GM12865 (cell line): ENCODE results near the gene RBPJ.

Source experiments
- DNase-seq: peaks from one replicate; pipeline ENCODE4 v3.0.0; 2010; ENCODE audit warnings: low read depth
- H3K4me3 ChIP-seq: 2 replicates; pipeline ENCODE4 v1.5.1; 2011; ENCODE audit warnings: mild to moderate bottlenecking, low read depth, low read length, control low read depth
- TF ChIP-seq, protein P1 (sequence below): IDR thresholded peaks from 2 replicates; pipeline ENCODE4 v1.5.1; 2011; ENCODE audit warnings: low read length, control low read depth, low read depth, inconsistent platforms; ENCODE audit not compliant: insufficient read depth; ENCODE audit errors: missing control alignments

Gene RBPJ

DNA sequence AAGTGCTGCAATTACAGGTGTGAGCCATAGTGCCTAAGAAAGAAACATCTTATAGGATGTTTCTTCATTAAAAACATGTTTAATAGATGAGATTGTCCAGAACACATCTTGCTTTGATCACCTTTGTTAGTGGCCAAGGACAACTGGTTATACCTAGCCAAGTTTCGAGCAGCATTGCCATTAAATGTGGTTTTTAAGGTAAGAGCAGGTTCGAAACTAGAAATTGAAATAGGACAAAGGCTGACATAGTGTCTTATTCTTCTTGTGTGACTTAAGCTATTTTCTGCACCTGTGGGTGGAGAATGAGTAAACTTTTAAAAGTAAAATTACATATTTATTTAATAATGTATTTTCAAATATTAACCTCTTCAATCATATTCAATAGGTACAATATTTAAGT is 59.0 kb downstream of the RBPJ start:
- H3K4me3 ChIP-seq: no peak overlapping the region
- TF ChIP-seq, protein P1, sequence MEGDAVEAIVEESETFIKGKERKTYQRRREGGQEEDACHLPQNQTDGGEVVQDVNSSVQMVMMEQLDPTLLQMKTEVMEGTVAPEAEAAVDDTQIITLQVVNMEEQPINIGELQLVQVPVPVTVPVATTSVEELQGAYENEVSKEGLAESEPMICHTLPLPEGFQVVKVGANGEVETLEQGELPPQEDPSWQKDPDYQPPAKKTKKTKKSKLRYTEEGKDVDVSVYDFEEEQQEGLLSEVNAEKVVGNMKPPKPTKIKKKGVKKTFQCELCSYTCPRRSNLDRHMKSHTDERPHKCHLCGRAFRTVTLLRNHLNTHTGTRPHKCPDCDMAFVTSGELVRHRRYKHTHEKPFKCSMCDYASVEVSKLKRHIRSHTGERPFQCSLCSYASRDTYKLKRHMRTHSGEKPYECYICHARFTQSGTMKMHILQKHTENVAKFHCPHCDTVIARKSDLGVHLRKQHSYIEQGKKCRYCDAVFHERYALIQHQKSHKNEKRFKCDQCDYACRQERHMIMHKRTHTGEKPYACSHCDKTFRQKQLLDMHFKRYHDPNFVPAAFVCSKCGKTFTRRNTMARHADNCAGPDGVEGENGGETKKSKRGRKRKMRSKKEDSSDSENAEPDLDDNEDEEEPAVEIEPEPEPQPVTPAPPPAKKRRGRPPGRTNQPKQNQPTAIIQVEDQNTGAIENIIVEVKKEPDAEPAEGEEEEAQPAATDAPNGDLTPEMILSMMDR: no peak
- DNase-seq: no peak

DNA sequence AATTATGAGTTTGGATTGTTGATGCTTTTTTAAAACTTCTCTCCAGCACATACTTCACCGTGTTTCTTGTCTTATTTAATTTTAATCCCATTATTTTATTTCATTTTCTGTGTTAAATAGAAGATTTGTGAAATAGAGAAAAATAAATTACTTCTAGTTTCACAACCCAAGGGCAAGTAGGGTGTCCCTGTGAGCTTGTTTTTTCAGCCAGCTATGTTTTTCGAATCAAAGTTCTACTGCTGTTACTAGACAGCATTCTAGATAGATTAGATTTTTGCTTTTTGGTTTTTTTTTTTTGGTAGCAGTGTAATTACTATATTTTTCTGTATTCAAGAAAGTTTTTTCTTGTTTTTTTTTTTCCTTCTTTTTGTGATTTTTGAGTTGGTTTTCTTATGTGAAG is 59.9 kb downstream of the RBPJ start:
- no peak for DNase-seq
- TF ChIP-seq, protein P1: no peak

DNA sequence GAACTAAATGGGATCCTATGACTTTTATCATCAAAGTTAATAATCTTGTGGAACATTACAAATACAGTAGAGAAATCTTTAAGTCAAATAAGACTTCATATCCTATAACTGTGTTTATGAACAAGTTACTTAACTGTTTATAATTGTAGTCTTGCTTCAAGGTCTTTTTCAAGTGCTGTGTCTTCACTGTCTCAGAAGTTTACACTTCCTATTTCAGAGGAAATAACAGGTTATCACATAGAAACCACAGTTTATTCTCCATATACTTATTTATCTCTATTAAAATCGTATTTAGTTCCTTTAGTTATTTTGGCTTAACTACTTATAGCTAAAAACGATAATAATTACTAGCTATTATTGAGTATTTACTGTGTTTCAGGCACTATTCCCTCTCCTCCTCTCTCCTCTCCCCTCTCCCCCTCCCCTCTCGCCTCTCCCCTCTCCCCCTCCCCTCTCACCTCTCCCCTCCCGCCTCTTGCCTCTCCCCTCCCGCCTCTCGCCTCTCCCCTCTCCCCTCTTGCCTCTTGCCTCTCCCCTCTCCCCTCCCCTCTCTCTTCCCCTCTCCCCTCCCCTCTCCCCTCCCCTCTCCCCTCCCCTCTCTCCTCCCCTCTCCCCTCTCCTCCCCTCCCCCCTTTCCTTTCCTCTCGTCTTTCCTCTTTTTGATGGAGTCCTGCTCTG is 63.7 kb downstream of the RBPJ start:
- TF ChIP-seq, protein P1: no peak

More for the DNA sequence above, 59.9 kb downstream of the RBPJ start:
- H3K4me3 ChIP-seq: no peak overlapping the region

DNA sequence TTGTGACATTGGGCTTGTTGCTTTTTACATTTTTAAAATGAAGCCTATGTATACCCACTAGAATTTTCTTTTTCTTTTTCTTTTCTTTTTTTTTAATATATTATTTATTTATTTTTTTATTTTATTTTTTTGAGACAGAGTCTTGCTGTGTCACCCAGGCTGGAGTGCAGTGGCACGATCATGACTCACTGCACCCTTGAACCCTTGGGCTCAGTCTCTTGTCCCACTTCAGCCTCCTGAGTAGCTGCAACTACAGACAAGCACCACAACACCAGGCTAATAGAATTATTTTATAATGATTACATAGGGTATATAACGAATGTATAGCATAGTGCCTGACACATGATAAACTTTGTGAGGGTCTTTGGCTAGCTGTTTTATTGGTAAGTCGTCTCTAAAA is 64.9 kb downstream of the RBPJ start:
- TF ChIP-seq, protein P1: no peak
- no peak overlapping the region for H3K4me3 ChIP-seq
- DNase-seq: no peak

More for the DNA sequence above, 63.7 kb downstream of the RBPJ start:
- DNase-seq: no peak
- H3K4me3 ChIP-seq: no peak overlapping the region

DNA sequence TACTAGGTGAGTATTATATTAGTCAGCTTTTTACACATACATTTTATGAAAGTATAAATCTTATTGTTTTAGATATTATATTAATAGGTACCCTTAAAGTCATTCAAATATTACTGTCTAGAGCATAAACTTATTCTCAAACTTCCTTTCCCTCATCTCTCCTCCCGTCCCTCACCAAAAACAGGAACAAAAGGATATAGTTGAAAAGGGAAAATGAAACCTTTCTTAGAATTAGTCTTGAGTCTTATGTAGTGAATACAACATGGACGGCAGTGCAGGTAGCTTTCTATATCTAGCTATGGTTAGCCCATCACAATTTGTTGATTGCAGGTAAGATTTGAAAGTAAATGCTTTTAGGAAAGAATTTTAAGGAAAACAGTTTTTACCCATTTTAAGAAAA is 65.6 kb downstream of the RBPJ start:
- H3K4me3 ChIP-seq: no peak overlapping the region
- TF ChIP-seq, protein P1: no peak
- DNase-seq: peak; percentile 8

DNA sequence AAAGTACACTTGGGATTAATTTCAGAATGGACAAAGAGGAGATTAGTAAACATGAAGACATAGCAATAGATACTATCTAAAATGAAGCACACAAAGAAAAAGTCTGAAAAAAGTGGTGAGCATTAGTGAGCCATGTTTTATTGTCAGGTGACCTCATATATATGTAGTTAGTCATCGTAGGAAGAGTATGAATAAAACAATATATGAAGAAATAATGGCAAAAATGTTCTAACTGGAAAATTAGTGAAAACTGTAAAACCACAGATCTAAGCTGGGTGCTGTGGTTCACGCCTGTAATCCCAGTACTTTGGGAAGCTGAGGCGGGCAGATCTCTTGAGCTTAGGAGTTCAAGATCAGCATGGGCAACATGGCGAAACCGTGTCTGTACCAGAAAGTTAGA is 67.9 kb downstream of the RBPJ start:
- no peak for DNase-seq
- H3K4me3 ChIP-seq: no peak overlapping the region
- TF ChIP-seq, protein P1: no peak

DNA sequence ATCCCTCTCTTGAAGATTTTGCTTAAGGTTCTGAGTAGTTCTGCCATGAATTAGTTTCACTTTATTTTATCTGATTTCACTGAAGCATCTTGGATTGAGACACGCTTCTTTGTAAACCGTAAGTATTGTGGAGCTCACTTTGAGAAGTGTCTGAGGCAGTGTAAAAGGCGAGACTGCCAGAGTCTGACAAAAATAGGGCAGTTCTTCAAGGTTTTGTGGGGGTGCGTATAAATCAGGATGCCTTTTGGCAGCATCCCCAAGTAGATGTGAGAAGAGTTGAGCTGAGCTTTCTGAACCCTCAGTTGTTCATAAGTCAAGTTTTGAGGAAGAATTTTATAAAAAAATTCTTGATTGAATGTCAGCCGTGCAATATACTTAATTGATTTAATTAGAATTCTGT is 76.3 kb downstream of the RBPJ start:
- H3K4me3 ChIP-seq: no peak overlapping the region
- no peak for DNase-seq
- TF ChIP-seq, protein P1: no peak
